ENCODE measurements around the gene SACS. TPM values are rescaled to one million over a fixed set of nuclear protein-coding genes. Genes with fewer than 3 reads are reported as not detected.

Gene SACS
- total and polyA plus RNA-seq, 2 of the 8 experiments (the other 6 are each of a cell fraction or from before 2014, with no cell fraction given), result 11.0 to 54.2 TPM

- TF ChIP-seq SP4 (IDR thresholded peaks at IDR 0.05; ENCODE audit: low read length), result no peak
- TF ChIP-seq POU5F1 (IDR thresholded peaks at IDR 0.05; ENCODE audit: low read depth, low read length), result no peak
- TF ChIP-seq CHD7 (IDR thresholded peaks at IDR 0.05; ENCODE audit: insufficient replicate concordance, low read length), result no peak
- no peak for TF ChIP-seq TEAD4 (IDR thresholded peaks at IDR 0.05; ENCODE audit: low read depth, low read length)
- TF ChIP-seq RAD21 (IDR thresholded peaks at IDR 0.05 in 1 of 2, conservative IDR thresholded peaks at IDR 0.05 in 1 of 2; ENCODE audit: low read depth in 2 of 2, low read length in 2 of 2), result no peak
- no peak for TF ChIP-seq NRF1 (IDR thresholded peaks at IDR 0.05; ENCODE audit: low read depth, low read length)
- no peak for TF ChIP-seq CBX5 (IDR thresholded peaks at IDR 0.05; ENCODE audit: low read depth, low read length)
- no peak for TF ChIP-seq JUND (IDR thresholded peaks at IDR 0.05; ENCODE audit: low read length)
These were observed 17.0 kb upstream of the SACS start (continued) for GRCh38 chr13:23450340-23451046.

Data from H1 (cell line).